Common myeloid progenitor, CD34-positive (primary cell): Measurements from ENCODE around the gene RCBTB1. TPM values are rescaled to one million over a fixed set of nuclear protein-coding genes. Genes with fewer than 3 reads are reported as not detected.
A peak's percentile ranks its signal among the peaks of the same experiment; 100 is the strongest.

Experiments used
- CTCF ChIA-PET: fragments of 350-600 bp; sonication (Branson Sonifier 250); formaldehyde crosslinking; loops from one replicate; lab custom pipeline; 2021; ENCODE audit warnings: antibody characterized with exemption; lab: Charles Lee
- POLR2A ChIA-PET: fragments of 350-600 bp; sonication (Branson Sonifier 250); formaldehyde crosslinking; loops from one replicate; lab custom pipeline; 2021; ENCODE audit warnings: antibody characterized with exemption; lab: Charles Lee
- DNase-seq, 3 donors: peaks; one replicate each; pipeline versions ENCODE4 v3.0.0 to v3.0.0-alpha.2; 2013
- H3K27ac ChIP-seq, 2 experiments: 1 replicate in 1 of 2; 2 replicates in 1 of 2; pipeline ENCODE4 v1.7.0; 2013; ENCODE audit warnings: inconsistent platforms in 2 of 2, low read length in 2 of 2, mild to moderate bottlenecking in 2 of 2, low read depth in 1 of 2, moderate library complexity in 1 of 2; ENCODE audit not compliant: severe bottlenecking in 2 of 2, insufficient read depth in 1 of 2, poor library complexity in 1 of 2
- H3K27me3 ChIP-seq, 5 experiments: replicated peaks in 2 of 5; 1 replicate in 3 of 5; 2 replicates in 2 of 5; pipeline versions ENCODE4 v1.6.1 to v1.7.0; 2013; ENCODE audit warnings: low read length in 4 of 5, mild to moderate bottlenecking in 2 of 5, moderate library complexity in 2 of 5, inconsistent platforms in 1 of 5; ENCODE audit not compliant: insufficient read depth in 5 of 5, control insufficient read depth in 4 of 5
- H3K36me3 ChIP-seq, 4 experiments: 1 replicate in 2 of 4; 2 replicates in 2 of 4; pipeline versions ENCODE4 v1.6.1 to v1.7.0; 2013; ENCODE audit warnings: low read length in 3 of 4, control low read depth in 1 of 4, mild to moderate bottlenecking in 1 of 4; ENCODE audit not compliant: control insufficient read depth in 4 of 4, insufficient read depth in 4 of 4
- H3K4me1 ChIP-seq, 4 experiments: 1 replicate in 3 of 4; 2 replicates in 1 of 4; pipeline versions ENCODE4 v1.6.1 to v1.7.1; 2013; ENCODE audit warnings: low read length in 3 of 4, mild to moderate bottlenecking in 3 of 4, control low read depth in 1 of 4, inconsistent platforms in 1 of 4, moderate library complexity in 1 of 4; ENCODE audit not compliant: control insufficient read depth in 4 of 4, insufficient read depth in 4 of 4; ENCODE audit errors: control extremely low read depth in 1 of 4
- H3K4me3 ChIP-seq, 7 experiments: 1 replicate in 4 of 7; 2 replicates in 3 of 7; pipeline versions ENCODE4 v1.5.1 to v1.7.0; 2013; ENCODE audit warnings: mild to moderate bottlenecking in 7 of 7, low read length in 6 of 7, moderate library complexity in 6 of 7, inconsistent platforms in 2 of 7, low read depth in 2 of 7, control low read depth in 1 of 7; ENCODE audit not compliant: insufficient read depth in 4 of 7, control insufficient read depth in 1 of 7; ENCODE audit errors: extremely low read depth in 1 of 7
- H3K9me3 ChIP-seq, 5 experiments: 1 replicate in 4 of 5; 2 replicates in 1 of 5; pipeline versions ENCODE4 v1.6.1 to v1.7.1; 2013; ENCODE audit warnings: low read length in 4 of 5, mild to moderate bottlenecking in 2 of 5, inconsistent platforms in 1 of 5, low read depth in 1 of 5, moderate library complexity in 1 of 5; ENCODE audit not compliant: control insufficient read depth in 4 of 5, insufficient read depth in 2 of 5; ENCODE audit errors: control extremely low read depth in 1 of 5
- WGBS: methylation state at CpG from one replicate; pipeline ENCODE4 v1.1.5; 2013; ENCODE audit not compliant: insufficient coverage; 5-methylcytosine and 5-hydroxymethylcytosine counted together
- polyA plus RNA-seq: library from polyadenylated mRNA; unstranded; fragments of 120-200 nt; gene quantifications from one replicate; pipeline ENCODE4 v1.2.1, GENCODE V29; 2013

Gene RCBTB1
- 51.6 TPM for polyA plus RNA-seq

- H3K27me3 ChIP-seq, result no peaks in the 10 kb centered on the region
- no peaks in the 10 kb centered on the region for H3K9me3 ChIP-seq
- peak within 1 kb of the TSS; percentile 58 to 68 for H3K27ac ChIP-seq
- 0% methylated on average over 41 of the region's 87 CpGs for WGBS
- POLR2A ChIA-PET, result interaction anchor here (0.6 to 1.1 kb wide), 3 partner anchors 10 to 25 kb away, joined by 3 to 4 read pairs (median 4); no protein-coding TSS in a partner anchor
- H3K36me3 ChIP-seq, result peaks cover 0 to 12% (median 3%) of the 10 kb centered on the region in 4 experiments
- CTCF ChIA-PET, result interaction anchor here (0.9 to 1.7 kb wide), 5 partner anchors 17 to 35 kb away, joined by 3 to 8 read pairs (median 6); no protein-coding TSS in a partner anchor
- peak; percentile 61 to 86 (median 76) for DNase-seq
- peak within 1 kb of the TSS; percentile 81 to 97 (median 89) for H3K4me3 ChIP-seq
- H3K4me1 ChIP-seq, result peaks cover 6 to 32% (median 21%) of the 10 kb centered on the region in 4 experiments
Measured at GRCh38 chr13:49585220-49586157, at the start of gene RCBTB1. Gene RCBTB1 (minus strand): TSS chr13:49585558. CDS start chr13:49567279, 18,279 bp downstream.

- Histone ChIP-seq H3K36me3 (peaks cover 3 to 15% (median 7%) of the 10 kb centered on the region in 4 experiments), H3K4me3 (no peak overlapping the region), H3K27me3 (no peaks in the 10 kb centered on the region), H3K4me1 (peaks cover 12 to 41% (median 18%) of the 10 kb centered on the region in 4 experiments), H3K27ac (no peak overlapping the region), H3K9me3 (peaks cover 0 to 2% (median 0%) of the 10 kb centered on the region in 5 experiments)
- no peak for DNase-seq
- WGBS, result 94% methylated on average over 2 of the region's 4 CpGs
- POLR2A ChIA-PET, result no interaction called here
- CTCF ChIA-PET, result interaction anchor here (0.9 kb wide), 1 partner anchor 11 kb away, joined by 3 read pairs; no protein-coding TSS in a partner anchor
Measured at GRCh38 chr13:49633710-49634109, 48.4 kb upstream of the RCBTB1 start.

- H3K27ac ChIP-seq, result no peak overlapping the region
- H3K4me3 ChIP-seq, result no peak overlapping the region
- no peak for DNase-seq
- ChIA-PET CTCF (interaction anchor here (0.7 kb wide), 1 partner anchor 20 kb away, joined by 3 read pairs; no protein-coding TSS in a partner anchor), POLR2A (no interaction called here)
- H3K9me3 ChIP-seq, result peaks cover 0 to 2% (median 0%) of the 10 kb centered on the region in 5 experiments
- 95% methylated on average over 4 of the region's 5 CpGs for WGBS
- peaks cover 12 to 51% (median 25%) of the 10 kb centered on the region in 4 experiments for H3K4me1 ChIP-seq
- H3K27me3 ChIP-seq, result no peaks in the 10 kb centered on the region
- peaks cover 3 to 15% (median 7%) of the 10 kb centered on the region in 4 experiments for H3K36me3 ChIP-seq
Measured at GRCh38 chr13:49632156-49632555, 46.8 kb upstream of the RCBTB1 start.

- H3K27ac ChIP-seq, result no peak overlapping the region
- WGBS, result 94% methylated on average over 16 of the region's 16 CpGs
- H3K36me3 ChIP-seq, result peaks cover 2 to 15% (median 7%) of the 10 kb centered on the region in 4 experiments
- DNase-seq, result no peak
- no peaks in the 10 kb centered on the region for H3K27me3 ChIP-seq
- ChIA-PET CTCF (interaction anchor here (1.0 to 4.6 kb wide), 4 partner anchors 10 to 297 kb away, joined by 3 to 29 read pairs (median 4); no protein-coding TSS in a partner anchor), POLR2A (no interaction called here)
- peaks cover 7 to 39% (median 23%) of the 10 kb centered on the region in 4 experiments for H3K4me1 ChIP-seq
- peak overlapping the region in 1 of 7 experiments; percentile 11 for H3K4me3 ChIP-seq
- peaks cover 0 to 2% (median 0%) of the 10 kb centered on the region in 5 experiments for H3K9me3 ChIP-seq
Measured at GRCh38 chr13:49630580-49630979, 45.2 kb upstream of the RCBTB1 start.

DNA sequence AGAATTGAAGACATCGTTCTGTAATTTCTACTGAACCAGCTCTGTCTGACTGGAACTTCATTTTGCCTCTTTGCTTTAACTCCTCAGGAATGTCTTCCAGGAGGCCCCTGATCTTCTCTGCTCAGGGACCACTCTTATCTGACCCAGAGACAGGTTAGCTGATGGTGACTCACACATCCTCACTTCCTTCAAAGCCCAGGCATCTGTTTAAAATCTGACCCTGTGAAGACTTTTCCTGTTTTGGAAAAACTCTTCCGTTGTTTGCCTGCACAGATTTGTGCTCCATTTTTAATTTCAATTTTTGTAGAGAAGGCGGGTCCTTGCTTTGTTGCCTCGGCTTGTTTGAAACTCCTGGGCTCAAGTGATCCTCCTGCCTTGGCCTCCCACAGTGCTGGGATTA is 44.6 kb upstream of the RCBTB1 start:
- Histone ChIP-seq H3K27ac (no peak overlapping the region), H3K4me1 (peaks cover 7 to 34% (median 21%) of the 10 kb centered on the region in 4 experiments), H3K4me3 (peak overlapping the region in 3 of 7 experiments; percentile 82 to 88 (median 85)), H3K27me3 (no peaks in the 10 kb centered on the region), H3K9me3 (peaks cover 0 to 2% (median 0%) of the 10 kb centered on the region in 5 experiments), H3K36me3 (peaks cover 2 to 15% (median 7%) of the 10 kb centered on the region in 4 experiments)
- ChIA-PET POLR2A (no interaction called here), CTCF (interaction anchor here (1.3 to 4.6 kb wide), 2 partner anchors 10 to 164 kb away, joined by 3 to 29 read pairs; no protein-coding TSS in a partner anchor)
- DNase-seq, result no peak
- 74% methylated on average over 4 of the region's 4 CpGs for WGBS

DNA sequence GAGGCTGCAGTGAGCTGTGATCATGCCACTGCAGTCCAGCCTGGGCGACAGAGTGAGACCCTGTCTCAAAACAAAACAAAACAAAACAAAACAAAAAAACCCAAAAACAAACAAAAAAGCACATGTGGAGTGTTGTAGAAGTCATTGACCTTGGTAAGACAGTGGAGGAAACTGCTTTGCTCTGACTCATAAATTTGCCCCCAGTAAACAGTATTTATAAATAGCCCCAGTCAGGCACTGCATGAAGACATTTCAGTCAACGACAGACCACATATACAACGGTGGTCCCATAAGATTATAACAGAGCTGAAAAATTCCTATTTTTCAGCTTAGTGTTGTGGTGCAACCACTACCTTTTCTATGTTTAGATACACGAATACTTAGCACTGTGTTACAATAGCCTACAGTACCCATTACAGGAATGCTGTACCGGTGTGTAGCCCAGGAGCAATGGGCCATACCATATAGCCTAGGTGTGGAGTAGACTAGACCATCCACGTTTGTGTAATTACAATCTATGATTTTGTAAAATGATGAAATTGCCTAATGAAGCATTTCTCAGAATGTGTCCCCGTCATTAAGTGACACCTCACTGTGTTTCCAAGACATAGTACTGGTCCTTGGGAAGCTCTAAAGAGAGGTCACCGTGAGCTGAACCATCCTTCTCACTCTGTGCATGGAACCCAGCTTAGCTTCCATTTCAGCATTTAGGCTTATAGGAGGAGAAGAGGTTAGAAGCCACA is 44.0 kb upstream of the RCBTB1 start:
- 81% methylated on average over 5 of the region's 8 CpGs for WGBS
- H3K4me3 ChIP-seq, result peak overlapping the region in 6 of 7 experiments; percentile 62 to 88 (median 80)
- H3K9me3 ChIP-seq, result peaks cover 0 to 2% (median 0%) of the 10 kb centered on the region in 5 experiments
- CTCF ChIA-PET, result interaction anchor here (0.7 to 4.6 kb wide), 3 partner anchors 11 to 163 kb away, joined by 3 to 29 read pairs (median 3); no protein-coding TSS in a partner anchor
- POLR2A ChIA-PET, result no interaction called here
- peaks cover 7 to 32% (median 19%) of the 10 kb centered on the region in 4 experiments for H3K4me1 ChIP-seq
- DNase-seq, result peak in 1 of 3 donors; percentile 45
- peak overlapping the region in 1 of 2 experiments; percentile 73 for H3K27ac ChIP-seq
- H3K36me3 ChIP-seq, result peaks cover 2 to 15% (median 7%) of the 10 kb centered on the region in 4 experiments
- no peaks in the 10 kb centered on the region for H3K27me3 ChIP-seq
